GM19035 (cell line): ENCODE measurements around the gene EMX2.

ENCODE experiments used
- ATAC-seq: cut with Tn5 transposase; IDR thresholded peaks from one replicate; pipeline ENCODE4 v1.9.1; 2021; ENCODE audit not compliant: unreplicated experiment

EMX2 gene

GRCh38 chr10:117543225-117544003 is 868 bp downstream of the EMX2 start:
- ATAC-seq: no peak

- ATAC-seq: no peak
Observed at GRCh38 chr10:117544004-117544701, 1.6 kb downstream of the EMX2 start.

DNA sequence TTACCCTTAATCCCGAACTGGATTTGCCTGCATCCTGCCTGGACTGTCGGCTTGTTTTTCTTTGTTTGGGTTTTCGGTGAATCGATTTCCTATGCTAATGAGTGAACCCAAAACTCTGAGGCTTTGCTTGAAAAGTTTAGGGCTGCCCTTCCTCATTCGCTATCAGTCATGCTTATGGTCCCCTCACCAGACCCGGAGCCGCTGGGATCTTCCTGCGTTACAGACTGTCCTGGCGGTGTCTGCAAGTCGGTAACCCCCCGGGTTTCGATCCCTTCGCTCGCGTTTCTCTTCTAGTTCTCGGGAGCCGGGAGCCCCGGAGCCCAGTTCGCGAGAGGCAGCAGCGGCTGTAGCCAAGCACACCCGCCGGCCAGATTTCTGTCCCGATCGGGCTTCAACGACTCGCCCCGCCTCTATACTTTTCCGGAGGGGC is 2.2 kb downstream of the EMX2 start:
- no peak for ATAC-seq

DNA sequence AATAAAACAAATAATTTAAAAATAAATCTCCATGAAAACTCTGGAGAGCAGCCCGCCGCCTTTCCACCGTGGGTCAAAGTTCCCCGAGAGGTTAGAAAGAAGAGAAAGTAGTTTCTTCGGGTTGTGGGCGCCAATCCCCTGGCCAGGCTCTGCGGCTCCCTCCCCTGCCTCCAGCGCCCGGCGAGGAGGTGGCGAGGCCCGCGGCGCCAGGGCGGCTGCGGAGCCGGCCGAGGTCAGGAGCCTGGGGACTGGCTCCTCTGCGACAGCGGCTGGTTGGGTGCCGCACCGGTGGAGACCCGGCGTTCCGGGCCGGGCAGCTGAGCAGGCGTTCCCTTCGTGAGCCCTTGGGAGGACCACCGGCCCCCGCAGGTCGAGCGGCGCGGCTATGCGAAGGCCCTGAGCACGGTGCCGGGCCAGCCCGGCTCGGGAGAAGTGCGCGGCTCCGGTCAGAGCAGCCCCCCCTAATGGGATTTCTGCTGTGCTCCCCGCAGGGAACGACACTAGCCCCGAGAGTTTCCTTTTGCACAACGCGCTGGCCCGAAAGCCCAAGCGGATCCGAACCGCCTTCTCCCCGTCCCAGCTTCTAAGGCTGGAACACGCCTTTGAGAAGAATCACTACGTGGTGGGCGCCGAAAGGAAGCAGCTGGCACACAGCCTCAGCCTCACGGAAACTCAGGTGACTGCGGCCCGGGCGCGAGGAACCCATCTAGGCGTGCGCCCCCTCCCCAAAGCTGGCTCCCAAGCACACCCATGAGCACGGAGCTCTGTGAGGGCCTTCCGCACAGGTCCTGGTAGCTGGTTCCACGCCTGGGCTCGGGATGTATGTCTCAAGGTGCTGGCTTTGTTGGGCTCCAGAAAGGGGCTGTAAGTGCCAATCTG is 2.8 kb downstream of the EMX2 start:
- ATAC-seq: no peak

DNA sequence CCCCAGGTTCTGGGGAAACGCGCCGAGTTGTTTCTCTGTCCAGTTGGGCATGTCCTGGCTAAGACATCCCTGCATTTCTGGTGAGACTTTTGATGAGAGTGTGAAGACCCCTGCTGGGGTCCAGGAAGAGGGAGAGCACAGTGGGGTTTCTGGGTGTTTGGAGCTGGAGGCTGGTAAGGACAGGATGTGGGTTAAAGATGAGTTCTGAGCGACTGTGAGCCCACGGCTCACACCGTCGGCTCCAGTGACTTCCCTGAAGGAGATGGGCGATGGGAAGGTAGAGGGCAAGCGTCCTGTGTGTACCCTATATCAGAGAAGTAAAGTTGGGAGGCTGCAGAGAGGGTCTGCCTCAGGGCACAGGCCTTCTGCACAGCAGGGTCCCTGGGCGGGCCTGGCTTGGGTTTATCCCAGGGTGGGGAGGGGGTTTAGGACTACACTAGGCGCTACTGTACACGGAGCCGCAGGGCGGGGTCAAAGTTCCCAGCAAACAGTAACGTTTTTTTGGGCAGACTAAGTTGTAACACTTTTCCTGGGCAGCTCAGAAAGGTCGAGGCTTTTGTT is 3.6 kb downstream of the EMX2 start:
- ATAC-seq: no peak

GRCh38 chr10:117546581-117547015 is 4.1 kb downstream of the EMX2 start:
- ATAC-seq: no peak

GRCh38 chr10:117547016-117547715 is 4.6 kb downstream of the EMX2 start:
- no peak for ATAC-seq

DNA sequence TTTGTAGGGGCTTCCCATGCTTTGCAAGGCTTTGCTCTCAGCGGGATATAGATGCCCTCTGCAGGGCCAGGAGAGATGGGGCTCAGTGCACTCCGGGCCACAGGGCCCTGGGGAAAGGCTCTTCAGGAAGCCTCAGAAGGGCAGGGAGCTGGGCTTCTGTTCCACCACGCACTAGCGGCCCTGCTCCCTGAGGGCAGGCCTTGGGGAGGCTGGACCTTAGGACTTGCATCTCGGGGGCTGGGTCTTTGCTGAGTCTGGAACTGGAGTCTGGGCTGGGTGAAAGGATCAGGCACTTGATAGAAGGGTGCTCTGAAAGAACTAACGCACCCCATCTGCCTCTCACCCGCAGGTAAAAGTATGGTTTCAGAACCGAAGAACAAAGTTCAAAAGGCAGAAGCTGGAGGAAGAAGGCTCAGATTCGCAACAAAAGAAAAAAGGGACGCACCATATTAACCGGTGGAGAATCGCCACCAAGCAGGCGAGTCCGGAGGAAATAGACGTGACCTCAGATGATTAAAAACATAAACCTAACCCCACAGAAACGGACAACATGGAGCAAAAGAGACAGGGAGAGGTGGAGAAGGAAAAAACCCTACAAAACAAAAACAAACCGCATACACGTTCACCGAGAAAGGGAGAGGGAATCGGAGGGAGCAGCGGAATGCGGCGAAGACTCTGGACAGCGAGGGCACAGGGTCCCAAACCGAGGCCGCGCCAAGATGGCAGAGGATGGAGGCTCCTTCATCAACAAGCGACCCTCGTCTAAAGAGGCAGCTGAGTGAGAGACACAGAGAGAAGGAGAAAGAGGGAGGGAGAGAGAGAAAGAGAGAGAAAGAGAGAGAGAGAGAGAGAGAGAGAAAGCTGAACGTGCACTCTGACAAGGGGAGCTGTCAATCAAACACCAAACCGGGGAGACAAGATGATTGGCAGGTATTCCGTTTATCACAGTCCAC is 5.4 kb downstream of the EMX2 start:
- ATAC-seq: no peak

GRCh38 chr10:117549100-117549585 is 6.6 kb downstream of the EMX2 start:
- no peak for ATAC-seq

GRCh38 chr10:117550076-117550475 is 7.5 kb downstream of the EMX2 start:
- no peak for ATAC-seq

- no peak for ATAC-seq
Observed at GRCh38 chr10:117550599-117551329, 8.2 kb downstream of the EMX2 start.

- ATAC-seq: no peak
Observed at GRCh38 chr10:117551330-117552155, 9.0 kb downstream of the EMX2 start.

- no peak for ATAC-seq
Observed at GRCh38 chr10:117552156-117552631, 9.6 kb downstream of the EMX2 start.

DNA sequence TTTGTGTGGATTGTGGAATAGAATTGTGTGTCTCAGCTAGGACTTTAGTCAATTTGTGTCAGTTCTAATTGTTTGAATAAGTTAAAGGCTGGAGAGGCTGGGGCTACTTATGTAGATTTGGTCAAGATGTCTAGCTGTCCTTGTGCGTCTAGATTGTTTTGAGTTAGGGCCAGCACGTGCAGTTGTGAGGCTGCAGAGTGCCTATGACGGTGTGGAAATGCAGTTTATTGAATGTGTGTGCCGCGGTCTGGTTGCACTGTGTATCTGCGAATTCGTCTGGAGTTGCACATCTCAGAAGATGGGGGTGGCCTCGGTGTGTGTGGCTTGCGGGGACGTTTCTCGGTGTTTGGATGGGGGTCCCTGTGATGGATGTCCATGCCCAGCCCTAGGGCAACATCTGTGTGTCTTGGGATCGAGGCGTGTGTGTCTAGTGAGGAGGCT is 10.2 kb downstream of the EMX2 start:
- ATAC-seq: no peak

- no peak for ATAC-seq
Observed at GRCh38 chr10:117553142-117553814, 10.7 kb downstream of the EMX2 start.

GRCh38 chr10:117553815-117554172 is 11.2 kb downstream of the EMX2 start:
- ATAC-seq: no peak

DNA sequence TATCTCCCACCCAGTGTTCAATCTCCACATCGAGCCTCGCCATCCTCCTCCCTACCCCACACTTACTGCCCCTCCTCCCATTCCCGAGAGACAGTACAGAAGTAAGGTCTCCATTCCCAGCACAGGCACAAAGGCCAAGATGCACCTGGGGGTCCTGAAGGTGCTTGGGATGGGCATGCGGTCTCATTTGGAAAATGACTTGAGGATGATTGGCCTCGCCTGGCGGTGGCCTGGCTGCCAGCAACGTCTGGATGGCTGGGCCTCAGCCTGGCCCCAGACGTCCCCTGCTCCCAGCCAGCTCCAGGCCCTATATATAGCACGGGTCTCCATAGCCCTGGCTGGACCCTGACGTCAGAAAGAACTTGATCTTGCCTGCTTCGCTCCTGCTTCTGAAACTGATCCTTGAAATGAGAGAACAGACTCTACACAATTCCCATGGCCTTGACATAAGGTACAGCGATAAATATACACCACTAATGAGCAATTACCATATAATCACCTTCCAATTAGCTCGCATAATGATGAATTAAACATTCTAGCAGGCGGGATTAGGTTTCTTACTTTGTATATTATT is 11.8 kb downstream of the EMX2 start:
- ATAC-seq: no peak
